ENCODE measurements around the gene SLC26A11. TPM values are rescaled to one million over a fixed set of nuclear protein-coding genes. Genes with fewer than 3 reads are reported as not detected.

SLC26A11 gene
- polyA plus RNA-seq, 2 of the 4 experiments (the other 2 are of a cell fraction), result 8.3 to 13.7 TPM

DNA sequence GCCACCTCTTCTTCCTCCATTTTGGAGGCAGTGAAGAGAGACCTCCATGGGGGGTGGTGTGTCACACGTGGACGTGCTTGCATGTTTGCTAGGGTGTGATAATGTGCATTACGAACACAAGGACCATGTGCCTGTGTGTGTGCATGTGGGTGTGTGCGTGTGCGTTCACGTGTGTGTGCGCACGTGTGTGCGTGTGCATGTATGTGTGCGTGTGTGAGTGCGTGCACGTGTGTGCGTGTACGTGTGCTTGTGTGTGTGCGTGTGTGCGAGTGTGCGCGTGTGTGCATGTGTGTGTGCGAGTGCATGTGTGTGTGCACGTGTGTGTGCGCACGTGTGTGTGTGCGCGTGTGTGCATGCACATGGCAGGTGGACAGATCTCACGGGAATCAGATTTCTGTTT lies 69.9 kb downstream of the SLC26A11 start (continued):
- TF ChIP-seq HDAC2 (IDR thresholded peaks at IDR 0.05), result no peak

DNA sequence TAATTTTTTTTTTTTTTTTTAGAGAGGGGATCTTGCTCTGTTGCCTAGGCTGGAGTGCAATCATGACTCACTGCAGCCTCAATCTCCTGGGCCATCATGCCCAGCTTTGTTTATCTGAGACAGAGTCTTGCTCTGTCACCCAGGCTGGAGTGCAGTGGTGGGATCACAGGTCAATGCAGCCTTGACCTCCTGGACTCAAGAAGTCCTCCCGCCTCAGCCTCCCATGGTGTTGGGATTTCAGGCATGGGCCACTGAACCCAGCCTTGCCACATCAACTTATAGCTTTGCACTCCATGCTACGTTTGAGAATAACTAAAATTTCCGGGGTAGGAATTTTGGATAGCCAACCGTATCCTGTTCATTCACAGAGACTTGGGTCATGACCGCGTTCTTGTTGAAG lies 71.0 kb downstream of the SLC26A11 start:
- no peak for ATAC-seq
- POLR2A ChIA-PET, result no interaction called here

DNA sequence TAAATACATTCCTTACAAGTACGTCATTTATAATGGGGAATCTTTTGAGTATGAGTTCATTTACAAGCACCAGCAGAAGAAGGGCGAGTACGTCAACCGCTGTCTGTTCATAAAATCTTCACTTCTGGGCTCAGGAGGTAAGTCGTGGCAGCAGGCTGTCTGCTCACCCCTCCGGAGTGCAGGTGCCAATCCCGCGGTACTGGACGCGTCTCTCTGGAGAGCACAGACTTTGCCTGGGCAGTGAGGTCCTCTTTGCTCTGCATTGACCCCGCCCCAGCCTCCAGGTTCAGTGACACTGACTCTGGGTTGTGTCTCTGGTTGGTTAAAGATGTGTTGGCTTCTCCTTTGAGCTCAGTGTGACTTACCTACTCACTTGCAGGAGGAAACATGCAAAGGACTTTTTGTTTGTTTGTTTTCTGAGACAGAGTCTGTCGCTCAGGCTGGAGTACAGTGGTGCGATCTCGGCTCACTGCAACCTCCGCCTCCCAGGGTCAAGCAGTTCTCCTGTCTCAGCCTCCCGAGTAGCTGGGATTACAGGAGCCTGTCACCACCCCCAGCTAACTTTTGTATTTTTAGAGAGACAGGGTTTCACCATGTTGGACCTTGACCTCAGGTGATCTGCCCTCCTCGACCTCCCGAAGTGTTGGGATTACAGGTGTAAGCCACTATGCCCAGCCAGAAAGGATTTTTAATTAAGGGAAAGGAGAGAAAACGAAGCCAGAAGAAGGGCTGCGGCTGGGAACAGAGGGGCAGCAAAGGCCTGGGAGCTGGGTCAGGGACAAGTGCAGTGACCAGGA lies 71.7 kb downstream of the SLC26A11 start:
- no peak overlapping the region for H3K4me2 ChIP-seq
- CTCF ChIA-PET, result interaction anchor here (1.2 to 1.8 kb wide), 7 partner anchors 11 to 286 kb away, joined by 3 to 7 read pairs (median 3); no protein-coding TSS in a partner anchor
- ATAC-seq (no peak), DNase-seq (ENCODE audit: low read depth in 1 of 2, low spot score in 1 of 2) (no peak), FAIRE-seq (no peak)
- H3K4me3 ChIP-seq, result no peak overlapping the region
- POLR2A ChIA-PET, result no interaction called here
- H3K27ac ChIP-seq, result no peak overlapping the region
- 93% methylated on average over 20 of the region's 20 CpGs for WGBS (ENCODE audit: missing lambda C conversion rate)
- H3K4me1 ChIP-seq, result no peaks in the 10 kb centered on the region
- TF ChIP-seq ESRRA (IDR thresholded peaks at IDR 0.05; ENCODE audit: borderline replicate concordance, low read length) (no peak), FOSL2 (IDR thresholded peaks at IDR 0.05) (no peak), FOSL2 (CRISPR knock-in tag; IDR thresholded peaks at IDR 0.05) (no peak)
- no peaks in the 10 kb centered on the region for H3K9me3 ChIP-seq

More for the DNA sequence above, 71.0 kb downstream of the SLC26A11 start:
- DNase-seq (ENCODE audit: low read depth in 1 of 2, low spot score in 1 of 2) (no peak), FAIRE-seq (no peak)
- no peaks in the 10 kb centered on the region for H3K4me1 ChIP-seq
- 94% methylated on average over 6 of the region's 6 CpGs for WGBS (ENCODE audit: missing lambda C conversion rate)
- H3K27ac ChIP-seq, result no peak overlapping the region
- H3K9me3 ChIP-seq, result no peaks in the 10 kb centered on the region
- no peak overlapping the region for H3K4me3 ChIP-seq
- no peak for TF ChIP-seq CBX8 (IDR thresholded peaks at IDR 0.05)
- no peak for TF ChIP-seq MAZ (IDR thresholded peaks at IDR 0.05; ENCODE audit: borderline replicate concordance, low read depth, low read length)
- no peak for TF ChIP-seq MAFK (IDR thresholded peaks at IDR 0.05; ENCODE audit: partially characterized antibody)
- no peak for TF ChIP-seq HDAC2 (IDR thresholded peaks at IDR 0.05)
- TF ChIP-seq NPAS2 (CRISPR knock-in tag; IDR thresholded peaks at IDR 0.05; ENCODE audit: borderline replicate concordance), result no peak
- TF ChIP-seq CHD2 (IDR thresholded peaks at IDR 0.05; ENCODE audit: low read length, partially characterized antibody), result no peak
- TF ChIP-seq, protein P1, sequence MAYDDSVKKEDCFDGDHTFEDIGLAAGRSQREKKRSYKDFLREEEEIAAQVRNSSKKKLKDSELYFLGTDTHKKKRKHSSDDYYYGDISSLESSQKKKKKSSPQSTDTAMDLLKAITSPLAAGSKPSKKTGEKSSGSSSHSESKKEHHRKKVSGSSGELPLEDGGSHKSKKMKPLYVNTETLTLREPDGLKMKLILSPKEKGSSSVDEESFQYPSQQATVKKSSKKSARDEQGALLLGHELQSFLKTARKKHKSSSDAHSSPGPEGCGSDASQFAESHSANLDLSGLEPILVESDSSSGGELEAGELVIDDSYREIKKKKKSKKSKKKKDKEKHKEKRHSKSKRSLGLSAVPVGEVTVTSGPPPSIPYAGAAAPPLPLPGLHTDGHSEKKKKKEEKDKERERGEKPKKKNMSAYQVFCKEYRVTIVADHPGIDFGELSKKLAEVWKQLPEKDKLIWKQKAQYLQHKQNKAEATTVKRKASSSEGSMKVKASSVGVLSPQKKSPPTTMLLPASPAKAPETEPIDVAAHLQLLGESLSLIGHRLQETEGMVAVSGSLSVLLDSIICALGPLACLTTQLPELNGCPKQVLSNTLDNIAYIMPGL (CRISPR knock-in tag; IDR thresholded peaks at IDR 0.05; ENCODE audit: borderline replicate concordance), result no peak
- no peak for TF ChIP-seq FOXS1 (CRISPR knock-in tag; IDR thresholded peaks at IDR 0.05)
- TF ChIP-seq RAD21 (conservative IDR thresholded peaks at IDR 0.05 in 1 of 2, IDR thresholded peaks at IDR 0.05 in 1 of 2), result no peak
- TF ChIP-seq KDM1A (IDR thresholded peaks at IDR 0.05; ENCODE audit: low read depth), result no peak
- no peak for TF ChIP-seq PHF8 (IDR thresholded peaks at IDR 0.05; ENCODE audit: borderline replicate concordance, low read depth)
- no peak for TF ChIP-seq HEYL (CRISPR knock-in tag; IDR thresholded peaks at IDR 0.05)
- TF ChIP-seq TFCP2L1 (CRISPR knock-in tag; IDR thresholded peaks at IDR 0.05), result no peak
- CTCF ChIA-PET, result interaction anchor here (0.6 to 1.8 kb wide), 5 partner anchors 9 to 286 kb away, joined by 3 to 7 read pairs (median 4); no protein-coding TSS in a partner anchor
- H3K4me2 ChIP-seq, result no peak overlapping the region

DNA sequence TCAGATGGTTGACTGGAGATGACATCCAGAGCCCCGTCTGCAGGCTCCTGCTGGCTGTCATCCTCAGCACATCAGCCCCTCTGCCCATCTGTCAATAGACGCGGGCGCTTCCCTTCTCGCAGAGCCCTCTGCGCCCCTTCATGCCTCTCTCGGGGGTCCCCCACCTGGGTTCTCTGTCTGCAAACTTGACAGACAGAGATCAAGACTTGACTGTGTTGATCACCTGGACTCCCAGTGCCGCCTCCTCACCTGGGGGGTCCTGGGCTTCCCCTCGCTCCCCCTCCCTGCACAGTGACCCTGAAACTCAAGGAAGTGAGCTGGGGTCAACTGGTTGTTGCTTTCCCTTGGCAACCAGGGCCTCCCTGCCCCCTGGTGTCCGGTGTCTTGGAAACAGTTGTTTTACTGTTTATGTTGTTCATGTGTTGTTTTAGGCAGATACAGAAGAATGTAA lies 72.3 kb downstream of the SLC26A11 start:
- ChIA-PET CTCF (interaction anchor here (1.2 to 1.7 kb wide), 6 partner anchors 8 to 287 kb away, joined by 3 to 7 read pairs (median 4); no protein-coding TSS in a partner anchor), POLR2A (no interaction called here)
- Histone ChIP-seq H3K27ac (no peak overlapping the region), H3K4me3 (no peak overlapping the region), H3K9me3 (no peaks in the 10 kb centered on the region), H3K4me1 (no peaks in the 10 kb centered on the region), H3K4me2 (no peak overlapping the region)
- ATAC-seq (no peak), FAIRE-seq (no peak), DNase-seq (ENCODE audit: low read depth in 1 of 2, low spot score in 1 of 2) (no peak)
- no peak for TF ChIP-seq SMC3 (IDR thresholded peaks at IDR 0.05)
- TF ChIP-seq TFCP2L1 (CRISPR knock-in tag; IDR thresholded peaks at IDR 0.05), result no peak
- no peak for TF ChIP-seq HEYL (CRISPR knock-in tag; IDR thresholded peaks at IDR 0.05)
- TF ChIP-seq, protein P2, sequence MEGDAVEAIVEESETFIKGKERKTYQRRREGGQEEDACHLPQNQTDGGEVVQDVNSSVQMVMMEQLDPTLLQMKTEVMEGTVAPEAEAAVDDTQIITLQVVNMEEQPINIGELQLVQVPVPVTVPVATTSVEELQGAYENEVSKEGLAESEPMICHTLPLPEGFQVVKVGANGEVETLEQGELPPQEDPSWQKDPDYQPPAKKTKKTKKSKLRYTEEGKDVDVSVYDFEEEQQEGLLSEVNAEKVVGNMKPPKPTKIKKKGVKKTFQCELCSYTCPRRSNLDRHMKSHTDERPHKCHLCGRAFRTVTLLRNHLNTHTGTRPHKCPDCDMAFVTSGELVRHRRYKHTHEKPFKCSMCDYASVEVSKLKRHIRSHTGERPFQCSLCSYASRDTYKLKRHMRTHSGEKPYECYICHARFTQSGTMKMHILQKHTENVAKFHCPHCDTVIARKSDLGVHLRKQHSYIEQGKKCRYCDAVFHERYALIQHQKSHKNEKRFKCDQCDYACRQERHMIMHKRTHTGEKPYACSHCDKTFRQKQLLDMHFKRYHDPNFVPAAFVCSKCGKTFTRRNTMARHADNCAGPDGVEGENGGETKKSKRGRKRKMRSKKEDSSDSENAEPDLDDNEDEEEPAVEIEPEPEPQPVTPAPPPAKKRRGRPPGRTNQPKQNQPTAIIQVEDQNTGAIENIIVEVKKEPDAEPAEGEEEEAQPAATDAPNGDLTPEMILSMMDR (IDR thresholded peaks at IDR 0.05), result 0 out of 3 replicates have a peak, but pooled peaks have one; percentile 9
- TF ChIP-seq CEBPB (IDR thresholded peaks at IDR 0.05), result no peak
- TF ChIP-seq RAD21 (conservative IDR thresholded peaks at IDR 0.05 in 1 of 2, IDR thresholded peaks at IDR 0.05 in 1 of 2), result 0 out of 5 replicates have a peak, but pooled peaks of 1 of the 2 experiments have one; percentile 18
- WGBS (ENCODE audit: missing lambda C conversion rate), result 95% methylated on average over 10 of the region's 10 CpGs

Data from A549 (cell line).